Astrocyte (in vitro differentiated cells and primary cell): ENCODE results near the gene GH1. TPM values are rescaled to one million over a fixed set of nuclear protein-coding genes. Genes with fewer than 3 reads are reported as not detected.
A peak's percentile ranks its signal among the peaks of the same experiment; 100 is the strongest.

Experiments used
- DNase-seq: peaks from one replicate; pipeline ENCODE4 v3.0.0-alpha.2; 2010; ENCODE audit warnings: low read depth
- FAIRE-seq: peaks from 2 replicates; lab custom pipeline; 2011; peaks lifted over from hg19 to GRCh38; lab: Jason Lieb, UNC
- H2AFZ ChIP-seq: 2 replicates; pipeline ENCODE4 v1.6.0; 2012; ENCODE audit warnings: low read depth, low read length, inconsistent platforms
- H3K27ac ChIP-seq: 2 replicates; pipeline ENCODE4 v1.5.1; 2011; ENCODE audit warnings: low read depth, low read length, inconsistent platforms
- H3K27me3 ChIP-seq: 2 replicates; pipeline ENCODE4 v1.6.0; 2011; ENCODE audit warnings: low read length, inconsistent platforms; ENCODE audit not compliant: insufficient read depth
- H3K36me3 ChIP-seq: 2 replicates; pipeline ENCODE4 v1.5.1; 2011; ENCODE audit warnings: low read length, inconsistent platforms; ENCODE audit not compliant: insufficient read depth
- H3K4me1 ChIP-seq: 2 replicates; pipeline ENCODE4 v1.5.1; 2011; ENCODE audit warnings: low read length, inconsistent platforms; ENCODE audit not compliant: insufficient read depth
- H3K4me2 ChIP-seq: 2 replicates; pipeline ENCODE4 v1.6.0; 2012; ENCODE audit warnings: low read length, inconsistent platforms
- H3K4me3 ChIP-seq: 2 replicates; pipeline ENCODE4 v1.5.1; 2011; ENCODE audit warnings: low read depth, mild to moderate bottlenecking, low read length, inconsistent platforms; ENCODE audit not compliant: insufficient read depth
- H3K79me2 ChIP-seq: 2 replicates; pipeline ENCODE4 v1.6.0; 2012; ENCODE audit warnings: mild to moderate bottlenecking, low read length, inconsistent platforms; ENCODE audit not compliant: insufficient read depth
- H3K9ac ChIP-seq: 2 replicates; pipeline ENCODE4 v1.6.0; 2012; ENCODE audit warnings: mild to moderate bottlenecking, low read length, inconsistent platforms
- H3K9me3 ChIP-seq: 2 replicates; pipeline ENCODE4 v1.5.1; 2012; ENCODE audit warnings: low read depth, mild to moderate bottlenecking, low read length, inconsistent platforms; ENCODE audit not compliant: insufficient read depth
- H4K20me1 ChIP-seq: 2 replicates; pipeline ENCODE4 v1.6.0; 2012; ENCODE audit warnings: low read length, inconsistent platforms; ENCODE audit not compliant: insufficient read depth
- H3K27ac Mint-ChIP-seq: one replicate; pipeline ENCODE4 v1.8.0; 2021; ENCODE audit warnings: mild to moderate bottlenecking, mixed read lengths; ENCODE audit not compliant: unreplicated experiment
- H3K27me3 Mint-ChIP-seq: one replicate; pipeline ENCODE4 v1.8.0; 2021; ENCODE audit warnings: low read depth, mixed read lengths; ENCODE audit not compliant: unreplicated experiment
- H3K36me3 Mint-ChIP-seq: one replicate; pipeline ENCODE4 v1.8.0; 2021; ENCODE audit warnings: low read depth, mixed read lengths; ENCODE audit not compliant: unreplicated experiment
- H3K4me1 Mint-ChIP-seq: one replicate; pipeline ENCODE4 v1.8.0; 2021; ENCODE audit warnings: low read depth, mixed read lengths; ENCODE audit not compliant: unreplicated experiment
- H3K4me3 Mint-ChIP-seq: one replicate; pipeline ENCODE4 v1.8.0; 2021; ENCODE audit warnings: mild to moderate bottlenecking, moderate library complexity, mixed read lengths; ENCODE audit not compliant: unreplicated experiment
- H3K9me3 Mint-ChIP-seq: one replicate; pipeline ENCODE4 v1.8.0; 2021; ENCODE audit warnings: mild to moderate bottlenecking, mixed read lengths; ENCODE audit not compliant: unreplicated experiment
- CTCF ChIP-seq: IDR thresholded peaks from 2 replicates; pipeline ENCODE4 v1.5.1; 2011; ENCODE audit warnings: low read depth, mild to moderate bottlenecking, inconsistent platforms, low read length, moderate library complexity; ENCODE audit not compliant: insufficient read depth
- EZH2 ChIP-seq: IDR thresholded peaks from 2 replicates; pipeline ENCODE4 v1.6.1; 2012; ENCODE audit warnings: mild to moderate bottlenecking, low read length, inconsistent platforms; ENCODE audit not compliant: insufficient read depth
- total RNA-seq: library from RNA; stranded (reverse); gene quantifications from 2 replicates; pipeline ENCODE4 v1.2.1, GENCODE V29; 2021

The GH1 gene
- total RNA-seq, 1 donor from 2014 or later: not detected

DNA sequence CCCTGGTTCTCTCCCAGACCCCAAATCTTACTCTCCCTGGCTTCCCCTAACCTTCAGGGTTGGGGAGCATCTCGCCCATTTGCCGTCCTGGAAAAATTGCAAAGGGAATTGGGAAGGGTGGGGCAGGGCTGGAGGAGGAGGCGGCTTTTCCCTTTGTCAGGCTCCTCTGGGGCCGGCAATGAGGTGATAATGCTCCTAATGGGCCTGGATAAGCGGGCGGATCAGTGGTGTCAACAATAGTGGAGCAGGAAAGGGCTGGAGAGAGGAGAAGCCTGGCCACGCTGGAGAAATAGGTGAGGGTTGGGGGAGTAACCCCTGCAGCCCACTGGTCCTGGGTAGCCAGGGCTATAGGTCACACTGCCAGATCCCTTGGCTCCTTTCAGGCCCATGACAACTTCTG lies 41.8 kb upstream of the GH1 start:
- Histone ChIP-seq H3K9ac (no peak overlapping the region), H3K27me3 (no peaks in the 10 kb centered on the region), H3K36me3 (no peaks in the 10 kb centered on the region), H3K4me2 (no peak overlapping the region), H3K9me3 (no peaks in the 10 kb centered on the region), H3K4me1 (no peaks in the 10 kb centered on the region), H3K27ac (no peak overlapping the region), H4K20me1 (no peaks in the 10 kb centered on the region), H2AFZ (no peak overlapping the region), H3K4me3 (no peak overlapping the region), H3K79me2 (no peaks in the 10 kb centered on the region)
- DNase-seq (no peak), FAIRE-seq (no peak)
- Mint-ChIP-seq H3K27me3 (peaks cover 26% of the 10 kb centered on the region), H3K27ac (no peak overlapping the region), H3K36me3 (no peaks in the 10 kb centered on the region), H3K4me1 (peaks cover 6% of the 10 kb centered on the region), H3K4me3 (no peak overlapping the region), H3K9me3 (no peaks in the 10 kb centered on the region)
- no peak for TF ChIP-seq CTCF
- no peak for TF ChIP-seq EZH2

- Histone ChIP-seq H3K4me1 (no peaks in the 10 kb centered on the region), H3K79me2 (no peaks in the 10 kb centered on the region), H4K20me1 (no peaks in the 10 kb centered on the region), H3K4me2 (no peak overlapping the region), H3K9me3 (no peaks in the 10 kb centered on the region), H3K36me3 (no peaks in the 10 kb centered on the region), H3K9ac (no peak overlapping the region), H3K27me3 (no peaks in the 10 kb centered on the region), H3K27ac (no peak overlapping the region), H3K4me3 (no peak overlapping the region), H2AFZ (no peak overlapping the region)
- no peak overlapping the region for H3K4me3 Mint-ChIP-seq
- no peaks in the 10 kb centered on the region for H3K36me3 Mint-ChIP-seq
- H3K4me1 Mint-ChIP-seq: peaks cover 6% of the 10 kb centered on the region
- peaks cover 26% of the 10 kb centered on the region for H3K27me3 Mint-ChIP-seq
- no peak overlapping the region for H3K27ac Mint-ChIP-seq
- DNase-seq: no peak
- no peak for TF ChIP-seq EZH2
- no peak for TF ChIP-seq CTCF
- no peak for FAIRE-seq
- H3K9me3 Mint-ChIP-seq: no peaks in the 10 kb centered on the region
Observed at GRCh38 chr17:63960006-63960405, 41.4 kb upstream of the GH1 start.

DNA sequence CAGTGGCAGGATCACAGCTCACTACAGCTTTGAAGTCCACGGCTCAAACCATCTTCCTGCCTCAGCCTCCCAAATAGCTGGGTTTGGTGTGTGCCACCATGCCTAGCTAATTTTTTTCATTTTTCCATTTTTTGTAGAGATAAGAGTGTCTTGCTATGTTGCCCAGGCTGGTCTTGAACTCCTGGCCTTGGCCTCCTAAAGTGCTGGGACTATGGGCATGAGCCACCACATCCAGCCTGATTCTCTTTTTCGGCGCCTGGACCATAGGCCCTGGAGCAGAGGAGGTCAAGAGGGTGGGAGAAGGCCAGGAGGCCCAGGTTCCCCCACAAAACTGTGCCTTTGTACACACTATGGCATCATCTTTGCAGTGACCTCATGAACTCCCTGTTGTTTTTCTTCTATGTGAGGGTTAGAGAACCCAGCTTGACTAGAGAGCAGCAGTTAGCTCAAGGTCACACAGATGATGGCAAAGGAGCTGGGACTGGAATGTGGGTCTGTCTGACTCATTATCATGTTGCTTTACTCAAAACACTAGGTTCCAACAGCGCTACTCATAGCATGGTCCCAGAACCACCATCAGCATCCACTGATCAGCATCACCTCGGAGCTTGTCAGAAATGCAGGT lies 37.8 kb upstream of the GH1 start:
- H3K9ac ChIP-seq: no peak overlapping the region
- DNase-seq (no peak), FAIRE-seq (no peak)
- no peaks in the 10 kb centered on the region for H4K20me1 ChIP-seq
- H3K27ac ChIP-seq: no peak overlapping the region
- Mint-ChIP-seq H3K9me3 (no peaks in the 10 kb centered on the region), H3K36me3 (no peaks in the 10 kb centered on the region), H3K4me1 (peaks cover 6% of the 10 kb centered on the region), H3K4me3 (no peak overlapping the region), H3K27me3 (peaks cover 26% of the 10 kb centered on the region), H3K27ac (peak overlapping the region; percentile 53)
- no peak overlapping the region for H3K4me3 ChIP-seq
- H3K4me1 ChIP-seq: no peaks in the 10 kb centered on the region
- no peak overlapping the region for H3K4me2 ChIP-seq
- no peak for TF ChIP-seq CTCF
- TF ChIP-seq EZH2: no peak
- no peak overlapping the region for H2AFZ ChIP-seq
- no peaks in the 10 kb centered on the region for H3K9me3 ChIP-seq
- no peaks in the 10 kb centered on the region for H3K79me2 ChIP-seq
- peaks cover 3% of the 10 kb centered on the region for H3K27me3 ChIP-seq
- no peaks in the 10 kb centered on the region for H3K36me3 ChIP-seq
